ENCODE measurements around the gene DNLZ. TPM values are rescaled to one million over a fixed set of nuclear protein-coding genes. Genes with fewer than 3 reads are reported as not detected.

DNLZ gene
- total and polyA plus RNA-seq, 2 of the 4 experiments (the other 2 are of a cell fraction): 2.0 to 11.4 TPM

DNA sequence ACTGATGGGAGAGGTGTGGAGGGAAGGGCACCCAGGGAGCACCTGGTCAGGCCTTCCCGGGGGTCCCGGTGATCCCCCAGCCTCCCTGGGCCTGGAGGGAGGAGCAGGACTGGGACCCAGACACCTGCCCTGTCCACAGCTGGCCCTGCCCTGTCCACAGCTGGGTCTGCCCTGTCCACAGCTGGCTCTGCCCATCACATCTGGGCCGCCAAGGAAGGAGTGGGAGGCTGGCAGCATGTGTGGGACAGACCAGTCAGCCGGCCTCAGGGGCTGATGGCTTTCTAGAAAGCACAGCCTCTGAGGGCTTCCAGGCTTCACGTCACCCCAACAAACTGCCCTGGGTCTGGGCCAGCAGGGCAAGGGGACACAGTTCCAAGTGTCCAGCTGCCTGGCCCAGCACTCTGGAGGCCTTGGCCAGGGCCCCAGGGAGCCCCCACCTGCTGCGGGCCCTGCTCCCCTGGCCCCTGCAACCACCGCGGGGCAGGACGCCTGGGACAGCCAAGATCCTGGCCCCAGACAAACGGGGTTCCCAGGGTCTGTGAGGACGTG, 12.2 kb downstream of the DNLZ start:
- H3K9ac ChIP-seq (ENCODE audit: low read depth, low read length): no peak overlapping the region
- peak overlapping the region; percentile 78 for H2AK9ac ChIP-seq (replicated peaks; ENCODE audit: low read depth, low read length, poor library complexity)
- in situ Hi-C loops (cut with MboI; ENCODE audit: low sequenced_read_pairs): no loop called here
- H3K9me3 ChIP-seq (ENCODE audit: control insufficient read depth, insufficient read depth, low read length): no peaks in the 10 kb centered on the region
- H3K36me3 ChIP-seq (ENCODE audit: control insufficient read depth, insufficient read depth, low read length): peaks cover 70% of the 10 kb centered on the region
- H3K4me2 ChIP-seq (ENCODE audit: low read depth, low read length): no peak overlapping the region
- DNase-seq (no peak), ATAC-seq (ENCODE audit: low read depth) (no peak)
- H3K14ac ChIP-seq (replicated peaks; ENCODE audit: low read depth, low read length): no peak overlapping the region
- H3K27me3 ChIP-seq (ENCODE audit: control insufficient read depth, insufficient read depth, low read length): no peaks in the 10 kb centered on the region
- H4K20me1 ChIP-seq (ENCODE audit: insufficient read depth, low read length): peaks cover 46% of the 10 kb centered on the region
- ChIA-PET CTCF (no interaction called here), POLR2A (ENCODE audit: unreplicated experiment) (no interaction called here)
- H3K4me1 ChIP-seq (ENCODE audit: control insufficient read depth, insufficient read depth, low read length): peaks cover 23% of the 10 kb centered on the region
- BruUV-seq (replicated peaks): no TSS peak
- H3K79me1 ChIP-seq (ENCODE audit: low read depth in 1 of 2, low read length in 2 of 2): peaks cover 3 to 44% of the 10 kb centered on the region in 2 experiments; a peak in 2 of 4 replicates
- H3K4me3 ChIP-seq (ENCODE audit: insufficient read depth, low read depth, low read length): no peak overlapping the region
- peaks cover 3% of the 10 kb centered on the region; the same call in 1 of the 2 replicates for H3K9me1 ChIP-seq (ENCODE audit: insufficient read depth, low read length)
- H2BK5ac ChIP-seq (ENCODE audit: low read depth, low read length, poor library complexity, severe bottlenecking): no peak overlapping the region
- dilution Hi-C loops (cut with HindIII; ENCODE audit: low sequenced_read_pairs, unreplicated experiment): no loop called here
- no peak overlapping the region for H3K56ac ChIP-seq (ENCODE audit: extremely low read depth, insufficient read depth, low read length)
- H3K4ac ChIP-seq (ENCODE audit: low read depth, low read length): no peak overlapping the region
- H3K27ac ChIP-seq (ENCODE audit: insufficient read depth, low read length): no peak overlapping the region
- peak overlapping the region; percentile 23 for H2AFZ ChIP-seq (replicated peaks; ENCODE audit: low read length, poor library complexity)
- H3K23ac ChIP-seq (ENCODE audit: low read depth, low read length): no peak overlapping the region
- no peak overlapping the region for H2AK5ac ChIP-seq (ENCODE audit: low read depth, low read length)
- no peak overlapping the region for H2BK120ac ChIP-seq (ENCODE audit: low read depth, low read length)
- H4K5ac ChIP-seq (ENCODE audit: low read depth, low read length): no peak overlapping the region
- H4K91ac ChIP-seq (ENCODE audit: insufficient read depth, low read depth, low read length): no peak overlapping the region
- no peak overlapping the region for H4K8ac ChIP-seq (ENCODE audit: low read depth in 2 of 2, low read length in 2 of 2)
- H2BK15ac ChIP-seq (ENCODE audit: low read depth, low read length): no peak overlapping the region
- 87% methylated on average over 10 of the region's 11 CpGs; no CpG with 5 or more reads in 1 of the 2 experiments for WGBS, 2 experiments (ENCODE audit: extremely low coverage in 2 of 2, insufficient read length in 1 of 2)
- intact Hi-C loops (cut with micrococcal nuclease): no loop called here
- H2BK20ac ChIP-seq (ENCODE audit: low read depth, low read length): no peak overlapping the region
- TF ChIP-seq MAFK (IDR thresholded peaks at IDR 0.05; ENCODE audit: low read depth, low read length): no peak
- no peak for TF ChIP-seq MXI1 (IDR thresholded peaks at IDR 0.05; ENCODE audit: borderline replicate concordance, low read depth, low read length)
- TF ChIP-seq POLR2A (IDR thresholded peaks at IDR 0.05; ENCODE audit: low read depth, low read length): no peak
- no peak for TF ChIP-seq FOS (IDR thresholded peaks at IDR 0.05; ENCODE audit: low read depth, low read length)
- no peak for TF ChIP-seq RCOR1 (IDR thresholded peaks at IDR 0.05; ENCODE audit: insufficient replicate concordance, low read length)
- TF ChIP-seq, protein P1, sequence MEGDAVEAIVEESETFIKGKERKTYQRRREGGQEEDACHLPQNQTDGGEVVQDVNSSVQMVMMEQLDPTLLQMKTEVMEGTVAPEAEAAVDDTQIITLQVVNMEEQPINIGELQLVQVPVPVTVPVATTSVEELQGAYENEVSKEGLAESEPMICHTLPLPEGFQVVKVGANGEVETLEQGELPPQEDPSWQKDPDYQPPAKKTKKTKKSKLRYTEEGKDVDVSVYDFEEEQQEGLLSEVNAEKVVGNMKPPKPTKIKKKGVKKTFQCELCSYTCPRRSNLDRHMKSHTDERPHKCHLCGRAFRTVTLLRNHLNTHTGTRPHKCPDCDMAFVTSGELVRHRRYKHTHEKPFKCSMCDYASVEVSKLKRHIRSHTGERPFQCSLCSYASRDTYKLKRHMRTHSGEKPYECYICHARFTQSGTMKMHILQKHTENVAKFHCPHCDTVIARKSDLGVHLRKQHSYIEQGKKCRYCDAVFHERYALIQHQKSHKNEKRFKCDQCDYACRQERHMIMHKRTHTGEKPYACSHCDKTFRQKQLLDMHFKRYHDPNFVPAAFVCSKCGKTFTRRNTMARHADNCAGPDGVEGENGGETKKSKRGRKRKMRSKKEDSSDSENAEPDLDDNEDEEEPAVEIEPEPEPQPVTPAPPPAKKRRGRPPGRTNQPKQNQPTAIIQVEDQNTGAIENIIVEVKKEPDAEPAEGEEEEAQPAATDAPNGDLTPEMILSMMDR (conservative IDR thresholded peaks at IDR 0.05; ENCODE audit: low read depth, low read length): no peak
- no peak for TF ChIP-seq CHD1 (IDR thresholded peaks at IDR 0.05; ENCODE audit: low read depth, low read length)
- TF ChIP-seq, protein P2, sequence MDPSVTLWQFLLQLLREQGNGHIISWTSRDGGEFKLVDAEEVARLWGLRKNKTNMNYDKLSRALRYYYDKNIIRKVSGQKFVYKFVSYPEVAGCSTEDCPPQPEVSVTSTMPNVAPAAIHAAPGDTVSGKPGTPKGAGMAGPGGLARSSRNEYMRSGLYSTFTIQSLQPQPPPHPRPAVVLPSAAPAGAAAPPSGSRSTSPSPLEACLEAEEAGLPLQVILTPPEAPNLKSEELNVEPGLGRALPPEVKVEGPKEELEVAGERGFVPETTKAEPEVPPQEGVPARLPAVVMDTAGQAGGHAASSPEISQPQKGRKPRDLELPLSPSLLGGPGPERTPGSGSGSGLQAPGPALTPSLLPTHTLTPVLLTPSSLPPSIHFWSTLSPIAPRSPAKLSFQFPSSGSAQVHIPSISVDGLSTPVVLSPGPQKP (IDR thresholded peaks at IDR 0.05; ENCODE audit: borderline replicate concordance, low read depth, low read length): no peak
- TF ChIP-seq NFE2L2 (IDR thresholded peaks at IDR 0.05; ENCODE audit: low read depth, low read length): no peak
- TF ChIP-seq RFX5 (IDR thresholded peaks at IDR 0.05; ENCODE audit: low read depth, low read length): no peak
- no peak for TF ChIP-seq SMC3 (IDR thresholded peaks at IDR 0.05; ENCODE audit: low read depth, low read length)
- TF ChIP-seq RAD21 (IDR thresholded peaks at IDR 0.05; ENCODE audit: low read length): no peak
- TF ChIP-seq CEBPB (IDR thresholded peaks at IDR 0.05; ENCODE audit: low read depth, low read length): no peak
- TF ChIP-seq, protein P3, sequence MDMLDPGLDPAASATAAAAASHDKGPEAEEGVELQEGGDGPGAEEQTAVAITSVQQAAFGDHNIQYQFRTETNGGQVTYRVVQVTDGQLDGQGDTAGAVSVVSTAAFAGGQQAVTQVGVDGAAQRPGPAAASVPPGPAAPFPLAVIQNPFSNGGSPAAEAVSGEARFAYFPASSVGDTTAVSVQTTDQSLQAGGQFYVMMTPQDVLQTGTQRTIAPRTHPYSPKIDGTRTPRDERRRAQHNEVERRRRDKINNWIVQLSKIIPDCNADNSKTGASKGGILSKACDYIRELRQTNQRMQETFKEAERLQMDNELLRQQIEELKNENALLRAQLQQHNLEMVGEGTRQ (IDR thresholded peaks at IDR 0.05; ENCODE audit: low read depth, low read length): no peak
- no peak for TF ChIP-seq MAZ (IDR thresholded peaks at IDR 0.05; ENCODE audit: borderline replicate concordance, low read depth, low read length)
- no peak for TF ChIP-seq BHLHE40 (IDR thresholded peaks at IDR 0.05; ENCODE audit: low read depth, low read length)
- no peak overlapping the region for H3K18ac ChIP-seq (ENCODE audit: low read depth, low read length)
